SW480 (cell line): ENCODE results near the gene FLRT1.

ENCODE experiments used
- DNase-seq: peaks from one replicate; pipeline ENCODE4 v3.0.0-alpha.2; 2016; ENCODE audit warnings: low spot score

The FLRT1 gene

DNA sequence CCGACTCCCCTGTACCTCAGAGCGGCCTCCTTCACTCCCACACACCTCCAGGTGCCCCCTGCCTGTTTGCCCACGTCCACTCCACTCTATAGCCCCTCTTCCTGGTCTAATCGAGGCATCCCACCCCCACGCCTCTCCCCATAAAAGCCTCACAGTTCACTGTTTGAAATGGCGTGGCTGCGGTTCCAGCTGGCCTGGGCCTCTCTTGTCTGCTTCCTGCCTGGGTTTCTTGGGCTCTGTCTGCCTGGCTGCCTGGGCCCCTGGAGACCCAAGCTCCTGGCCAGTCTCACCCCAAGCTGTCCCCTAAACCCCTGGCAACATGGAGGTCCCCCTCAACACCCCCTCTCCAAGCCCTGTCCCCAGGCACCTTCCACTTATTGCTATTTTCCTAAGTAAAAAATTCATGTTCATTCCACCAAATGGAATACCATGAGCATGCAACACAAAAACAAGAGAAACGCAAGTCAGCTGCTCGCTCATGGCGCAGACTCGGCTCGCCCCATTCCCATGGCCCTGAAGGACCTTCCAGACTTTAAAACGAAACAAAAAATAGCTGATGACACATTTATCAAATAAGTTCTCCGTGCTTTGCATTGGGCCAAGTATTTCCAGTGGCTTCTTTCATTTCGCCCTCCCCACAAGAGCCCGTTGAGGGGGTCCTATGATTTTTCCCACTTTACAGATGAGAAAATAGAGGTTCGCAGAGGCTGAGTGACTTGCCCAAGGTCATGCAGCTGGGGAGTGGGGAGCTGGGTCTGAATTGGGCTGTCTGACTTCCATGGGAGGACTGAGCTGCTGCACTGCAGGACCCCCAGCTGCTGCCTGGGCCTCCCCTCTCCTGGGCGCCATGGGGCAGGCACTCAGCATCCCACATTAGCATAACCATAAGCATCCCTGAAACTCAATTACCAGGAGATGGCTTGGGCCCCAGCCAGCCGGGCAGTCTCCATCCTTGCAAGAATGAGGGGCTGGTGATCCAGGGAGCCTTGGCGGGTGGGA lies 11.7 kb upstream of the FLRT1 start:
- no peak for DNase-seq

DNA sequence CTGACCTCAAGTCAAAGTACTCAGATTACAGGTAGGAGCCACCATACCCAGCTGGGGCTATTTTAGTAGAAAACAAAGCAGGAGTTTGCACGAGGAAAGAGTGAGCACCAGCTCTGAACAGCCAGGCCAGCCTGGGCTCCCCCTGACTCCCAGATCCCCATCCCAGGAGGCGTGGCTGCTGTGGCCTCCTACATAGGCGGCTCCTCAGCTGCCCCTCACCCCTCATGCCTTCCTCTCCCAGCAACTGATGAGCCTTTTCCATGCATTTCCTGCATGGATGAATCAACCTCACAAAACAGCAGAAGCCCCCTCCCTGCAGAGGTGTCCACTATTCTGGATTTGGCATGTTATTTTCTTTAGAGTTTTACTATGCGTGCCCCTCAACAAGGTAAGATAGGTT lies 10.5 kb upstream of the FLRT1 start:
- no peak for DNase-seq

DNA sequence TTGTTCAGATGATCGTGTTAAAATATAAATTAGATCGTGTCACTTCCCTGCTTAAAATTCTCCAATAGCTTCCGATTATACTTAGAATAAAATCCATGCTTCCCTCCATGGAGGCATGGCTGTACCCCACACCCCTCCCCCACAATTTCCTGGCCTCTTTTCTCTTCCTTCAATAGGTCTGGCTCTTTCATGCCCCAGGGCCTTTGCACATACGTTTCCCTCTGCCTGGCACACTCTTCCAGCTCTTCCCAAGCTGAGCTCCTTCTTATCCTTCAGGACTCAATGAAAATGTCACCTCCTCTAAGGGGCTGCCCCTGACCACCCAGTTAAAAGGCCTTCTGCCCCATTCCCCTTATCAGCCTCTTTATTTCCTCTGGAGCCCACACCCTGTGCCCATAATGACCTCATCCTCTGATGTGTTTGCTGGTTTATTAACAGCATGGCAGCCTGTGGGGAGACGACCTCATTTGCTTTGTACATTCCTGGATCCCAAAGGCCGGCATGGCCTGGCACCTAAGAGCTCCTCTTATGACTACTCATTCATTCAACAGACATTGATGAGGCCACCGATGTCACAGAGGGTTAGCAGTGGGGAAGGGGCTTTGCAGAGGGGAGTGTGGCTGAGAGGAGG lies 9.0 kb upstream of the FLRT1 start:
- DNase-seq = no peak

GRCh38 chr11:64027651-64028397 lies 7.9 kb upstream of the FLRT1 start:
- no peak for DNase-seq

GRCh38 chr11:64028398-64029115 lies 7.2 kb upstream of the FLRT1 start:
- no peak for DNase-seq

- DNase-seq = no peak
These were observed 6.0 kb upstream of the FLRT1 start for GRCh38 chr11:64029773-64030172.

DNA sequence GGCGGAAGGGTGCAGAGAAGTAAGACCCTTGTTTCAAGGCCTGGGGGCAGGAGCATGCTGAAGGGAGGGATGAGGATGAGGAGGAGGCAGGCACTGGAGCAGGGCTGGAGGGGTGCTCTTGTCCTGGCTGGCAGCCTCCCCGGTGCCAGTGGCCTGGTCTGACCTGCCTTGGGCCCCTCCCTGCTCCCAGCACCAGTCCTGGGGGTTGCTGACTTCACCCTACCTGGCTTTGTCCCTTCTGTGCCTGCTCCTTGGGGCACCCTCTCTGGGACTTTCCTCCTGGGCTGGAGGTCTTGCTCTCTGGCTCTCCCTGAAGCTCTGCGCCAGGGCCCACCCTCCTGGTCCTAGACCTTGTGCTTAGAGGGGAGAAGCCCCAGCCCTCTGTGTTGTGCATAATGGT lies 4.7 kb upstream of the FLRT1 start:
- DNase-seq = no peak

GRCh38 chr11:64032050-64032449 lies 3.7 kb upstream of the FLRT1 start:
- DNase-seq = no peak

- DNase-seq = no peak
These were observed 1.3 kb upstream of the FLRT1 start for GRCh38 chr11:64034411-64034811.

DNA sequence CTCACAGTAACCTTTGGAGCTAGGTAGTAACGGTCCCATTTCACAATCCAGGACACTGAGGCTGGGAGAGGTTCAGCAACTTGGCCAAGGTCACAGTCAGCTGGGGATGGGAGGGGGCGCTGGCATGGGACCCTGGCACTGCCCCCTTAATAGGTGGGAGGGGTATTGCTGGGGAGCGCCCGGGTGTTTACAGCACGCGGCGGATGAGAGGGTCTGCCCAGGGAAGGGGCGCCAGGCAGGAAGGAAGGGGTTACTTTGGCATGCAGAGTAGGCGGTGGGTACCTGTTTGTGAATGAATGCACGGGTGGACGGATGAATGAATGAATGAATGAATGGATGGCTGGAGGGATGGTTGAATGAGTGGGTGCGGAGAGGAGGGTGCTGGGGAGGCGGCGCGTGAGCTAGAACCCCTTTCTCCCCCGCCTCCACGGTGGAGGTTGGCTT lies 628 bp upstream of the FLRT1 start:
- DNase-seq = no peak

- peak; percentile 39 for DNase-seq
These were observed 626 bp downstream of the FLRT1 start for GRCh38 chr11:64036087-64037026.

DNA sequence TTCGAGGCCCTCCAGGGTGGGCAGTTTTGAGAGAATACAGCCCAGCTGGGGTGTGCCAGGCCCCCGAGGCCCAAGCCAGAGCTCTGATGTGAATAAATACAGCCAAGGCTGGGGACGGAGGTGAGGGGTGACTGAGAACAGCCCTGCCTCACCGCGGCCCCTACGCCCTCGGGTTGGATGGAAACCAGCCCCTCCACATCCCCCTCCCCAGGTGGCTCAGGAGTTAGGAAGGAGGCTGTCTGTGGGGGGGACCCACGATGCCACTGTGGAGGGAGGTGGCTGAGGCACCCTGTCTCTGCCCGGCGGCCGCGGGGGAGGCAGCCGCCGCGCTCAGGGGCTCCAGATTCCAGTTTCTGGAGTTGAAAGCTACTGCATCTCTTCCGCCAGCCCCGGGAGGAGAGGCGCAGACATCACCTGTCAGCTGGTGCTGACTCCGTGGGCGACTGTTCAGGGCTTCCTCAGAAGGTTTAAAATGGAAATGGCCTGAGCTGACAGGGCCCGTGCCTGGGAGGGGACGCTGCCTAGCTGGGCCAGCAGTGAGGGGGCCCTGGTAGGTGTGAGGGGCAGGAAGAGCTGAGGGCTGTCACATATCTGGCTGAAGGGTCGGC lies 1.4 kb downstream of the FLRT1 start:
- no peak for DNase-seq

DNA sequence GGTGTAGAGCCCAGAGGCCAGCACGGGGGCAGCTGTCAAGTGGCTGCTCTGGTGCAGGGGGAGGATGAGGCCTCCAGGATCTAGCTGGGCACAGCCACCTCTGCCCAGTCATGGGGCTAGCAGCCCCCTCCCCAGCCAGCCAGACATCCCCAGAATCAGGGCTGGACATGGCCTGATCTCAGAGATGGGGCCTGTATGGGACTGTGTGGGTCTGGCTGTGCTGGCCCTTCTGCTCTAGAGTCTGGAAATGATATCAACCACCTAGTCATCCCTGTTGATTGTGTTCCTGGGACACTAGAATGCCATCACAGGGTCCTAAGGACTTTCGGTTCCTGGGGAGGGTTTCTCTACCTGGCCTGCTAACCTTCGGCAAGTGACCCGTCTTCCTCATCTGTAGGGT lies 2.8 kb downstream of the FLRT1 start:
- DNase-seq = no peak

GRCh38 chr11:64039012-64039665 lies 3.4 kb downstream of the FLRT1 start:
- no peak for DNase-seq

GRCh38 chr11:64040684-64041322 lies 5.1 kb downstream of the FLRT1 start:
- DNase-seq = no peak

DNA sequence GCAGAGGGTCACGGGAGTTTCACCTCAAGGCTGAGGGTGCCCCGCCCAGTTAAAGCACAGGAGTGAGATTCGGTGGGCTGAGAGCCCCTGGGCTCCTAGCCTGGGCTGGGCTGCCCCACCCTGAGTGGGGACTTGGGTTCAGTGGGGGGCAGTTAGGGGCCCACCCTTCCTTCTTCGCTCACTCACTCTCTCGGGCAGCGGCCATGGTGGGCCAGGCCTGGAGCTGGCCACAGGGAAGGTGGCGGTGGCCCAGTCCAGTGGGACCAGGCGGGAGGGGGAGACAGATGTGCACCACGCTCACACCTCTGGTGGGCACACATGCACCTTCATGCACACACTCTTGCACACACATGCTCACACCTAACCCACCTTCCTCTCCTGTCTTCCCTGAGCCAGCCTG lies 6.1 kb downstream of the FLRT1 start:
- no peak for DNase-seq

- DNase-seq = no peak
These were observed 6.6 kb downstream of the FLRT1 start for GRCh38 chr11:64042301-64042700.

DNA sequence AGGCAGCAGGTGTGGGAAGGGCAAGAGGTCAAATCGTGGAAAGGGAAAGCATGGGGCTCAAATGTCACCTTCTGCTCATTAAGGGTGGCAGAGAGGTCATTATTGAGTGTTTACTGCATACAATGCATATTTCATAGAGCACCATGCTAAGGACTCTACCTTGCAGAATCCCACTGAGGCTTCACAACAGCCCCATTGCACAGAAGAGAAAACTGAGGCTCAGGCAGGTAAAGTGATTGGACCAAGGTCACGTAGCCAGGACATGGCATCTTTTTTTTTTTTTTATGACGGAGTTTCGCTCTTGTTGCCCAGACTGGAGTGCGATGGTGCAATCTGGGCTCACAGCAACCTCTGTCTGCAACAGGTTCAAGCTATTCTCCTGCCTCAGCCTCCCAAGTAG lies 7.8 kb downstream of the FLRT1 start:
- DNase-seq = no peak

DNA sequence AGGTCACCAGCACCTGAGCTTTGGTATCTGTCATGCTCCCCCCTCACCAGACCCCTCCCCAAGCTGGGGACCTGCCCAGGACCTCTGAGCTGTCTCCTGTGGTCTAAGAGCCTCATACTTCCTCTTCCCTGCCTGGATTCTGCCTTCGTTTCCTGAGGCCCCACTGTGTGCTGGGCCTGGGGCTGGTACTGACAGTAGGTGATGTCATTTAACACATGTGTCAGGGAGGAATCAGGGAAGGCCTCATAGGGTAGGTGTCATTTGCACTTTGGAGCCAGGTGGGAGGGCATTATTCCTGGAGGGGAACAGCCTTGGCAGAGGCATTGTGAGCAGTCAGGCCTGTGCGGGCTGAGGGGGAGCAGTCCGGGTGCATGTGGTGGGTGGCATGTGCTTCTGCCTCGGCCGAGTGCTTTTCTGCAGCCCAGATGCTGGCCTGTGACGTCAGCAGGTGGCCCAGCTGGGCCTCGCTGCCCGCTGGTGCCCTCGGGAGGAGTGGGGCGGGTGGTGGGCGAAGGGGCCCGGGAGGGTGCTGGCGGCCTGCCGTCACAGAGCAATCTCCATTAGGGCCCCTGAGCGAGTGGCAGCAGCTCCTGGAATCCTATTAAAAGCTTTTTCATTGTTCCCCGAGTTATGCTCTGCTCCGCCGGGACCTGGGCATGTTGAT lies 9.1 kb downstream of the FLRT1 start:
- DNase-seq = no peak
